Islet of Langerhans (tissue), 1 donor: ENCODE measurements around the gene FAT2.

Source experiments
- FAIRE-seq: peaks from one replicate; lab custom pipeline; 2011; peaks lifted over from hg19 to GRCh38; lab: Jason Lieb, UNC

The FAT2 gene

DNA sequence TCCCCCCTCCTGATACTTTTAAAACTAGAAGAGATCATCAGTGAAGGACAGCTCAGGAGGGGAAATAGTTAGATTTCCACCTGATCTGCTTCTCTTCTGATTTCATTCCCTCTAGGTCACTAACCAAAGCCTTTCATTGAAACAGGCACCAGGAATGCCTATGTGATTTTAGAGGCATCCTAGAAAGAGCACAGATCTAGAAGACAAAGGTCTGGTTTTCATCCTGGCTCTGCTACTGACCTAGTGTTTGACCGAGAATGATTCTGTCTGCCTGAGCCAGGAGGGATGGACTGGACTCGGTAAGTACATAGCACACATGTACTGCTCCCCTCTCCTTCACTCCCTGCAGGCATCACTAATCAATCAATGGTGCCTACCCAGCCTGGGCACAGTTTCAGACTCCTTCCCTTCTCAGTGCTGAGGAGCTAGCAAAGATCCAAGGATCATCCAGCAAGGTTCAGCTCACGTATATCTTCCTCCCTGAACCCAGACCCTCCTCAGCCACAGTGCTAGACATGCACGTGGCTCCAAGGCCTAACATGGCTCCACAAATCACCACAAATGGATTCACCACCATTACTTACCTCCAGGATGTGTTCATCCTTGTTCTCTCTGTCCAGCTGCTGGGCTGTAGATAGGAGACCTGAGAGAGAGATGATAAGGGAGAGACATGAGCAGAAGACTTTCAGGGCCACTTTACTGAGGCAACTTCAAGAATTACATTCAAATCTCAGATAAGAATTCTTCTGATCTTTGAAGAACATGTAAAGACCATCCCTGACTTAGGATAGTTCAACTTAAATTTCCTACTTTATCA, 35.2 kb downstream of the FAT2 start:
- no peak for FAIRE-seq

DNA sequence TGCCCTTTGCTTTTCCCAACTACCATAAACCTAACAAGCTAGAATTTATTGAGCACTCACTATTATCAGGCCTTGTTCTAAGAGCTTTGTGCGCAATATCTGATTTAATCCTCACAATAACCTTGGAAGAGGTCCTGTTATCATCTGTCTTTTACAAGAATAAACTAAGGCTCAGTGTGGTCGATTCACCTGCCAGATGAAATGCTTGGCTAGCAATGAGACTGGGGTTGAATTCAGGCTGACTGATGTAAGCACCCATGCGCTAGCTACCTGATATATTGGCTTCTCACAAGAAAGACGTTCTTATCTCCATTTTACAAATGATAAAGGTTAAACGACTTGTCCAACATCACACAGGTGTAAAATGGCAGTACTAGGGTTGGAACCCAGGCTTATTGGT, 37.4 kb downstream of the FAT2 start:
- no peak for FAIRE-seq

DNA sequence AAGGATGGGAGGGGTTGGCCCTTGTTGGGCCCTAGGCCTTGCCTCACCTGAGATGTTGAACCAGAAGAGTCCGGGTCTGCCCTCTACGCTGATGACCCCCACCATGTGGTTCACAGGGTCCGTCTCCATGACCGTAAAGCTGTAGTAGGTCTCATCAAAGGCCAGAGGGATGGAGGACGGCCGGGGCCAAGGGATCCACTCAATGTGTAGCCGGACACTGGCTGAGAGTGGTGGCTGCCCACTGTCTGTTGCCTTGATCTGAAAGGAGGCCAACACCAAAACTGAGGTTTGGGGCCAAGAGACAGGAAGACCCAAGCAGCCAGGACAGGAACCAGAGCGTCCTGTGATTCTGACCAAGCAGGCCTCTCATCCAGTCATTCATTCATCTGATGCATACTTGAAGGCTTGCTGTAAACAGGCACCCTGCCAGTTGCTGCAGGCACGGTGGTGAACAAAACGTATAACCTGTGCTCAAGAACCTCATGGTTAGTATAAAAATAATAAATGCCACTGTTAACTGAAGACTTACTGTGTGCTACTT, 37.9 kb downstream of the FAT2 start:
- no peak for FAIRE-seq

DNA sequence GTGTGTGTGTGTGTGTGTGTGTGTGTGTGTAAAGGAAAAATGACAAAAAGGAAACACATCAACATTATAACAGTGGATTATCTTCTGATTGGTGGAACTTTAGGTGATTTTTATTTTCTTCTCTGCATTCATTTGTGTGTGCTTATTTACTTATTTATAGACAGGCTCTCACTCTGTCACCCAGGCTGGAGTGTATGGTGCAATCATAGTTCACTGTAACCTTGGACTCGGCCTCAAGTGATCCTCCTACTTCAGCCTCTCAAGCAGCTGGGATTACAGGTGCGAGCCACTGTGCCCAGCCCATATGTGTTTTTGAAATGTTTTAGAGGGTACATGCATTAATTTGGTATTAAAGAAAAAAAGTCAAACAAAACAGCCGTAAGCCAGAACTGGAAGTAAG, 39.1 kb downstream of the FAT2 start:
- FAIRE-seq: no peak

DNA sequence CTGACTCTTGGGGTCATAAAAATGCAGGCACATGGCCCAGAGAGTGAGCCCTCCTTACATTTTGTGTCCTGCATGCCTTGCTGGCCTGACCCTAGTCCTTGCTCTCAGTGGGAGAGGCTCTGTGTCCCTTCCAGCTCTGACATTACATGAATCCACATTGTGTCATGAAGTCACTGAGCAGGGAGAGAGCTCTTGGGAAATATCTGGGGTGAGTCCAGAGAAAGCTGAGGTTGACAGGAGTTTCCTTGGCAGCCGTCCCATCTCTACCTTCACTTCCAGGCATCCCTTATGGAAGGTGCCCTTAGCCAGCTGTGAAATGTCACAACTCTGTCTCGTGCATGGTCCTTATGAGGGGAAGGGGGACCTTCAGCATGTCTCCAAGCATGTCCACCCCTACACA, 41.0 kb downstream of the FAT2 start:
- no peak for FAIRE-seq

DNA sequence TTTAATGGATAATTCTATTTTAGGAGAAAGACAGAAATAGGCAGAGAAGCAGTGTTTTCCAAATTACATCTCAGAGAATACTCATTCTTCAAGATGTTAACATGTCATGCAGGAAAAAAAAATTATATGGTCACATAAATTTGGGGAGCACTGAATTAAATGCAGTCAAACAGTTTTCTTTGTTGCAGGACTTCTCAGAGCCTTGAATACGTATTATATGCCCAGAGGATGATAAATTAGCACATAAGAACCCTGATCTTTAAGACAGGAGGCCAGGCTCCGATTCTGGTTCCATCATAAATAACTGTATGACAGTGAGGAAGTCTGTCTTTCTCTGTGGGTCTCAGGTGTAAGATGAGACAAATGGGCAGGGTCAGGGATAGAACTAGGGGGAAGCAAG, 41.4 kb downstream of the FAT2 start:
- no peak for FAIRE-seq

DNA sequence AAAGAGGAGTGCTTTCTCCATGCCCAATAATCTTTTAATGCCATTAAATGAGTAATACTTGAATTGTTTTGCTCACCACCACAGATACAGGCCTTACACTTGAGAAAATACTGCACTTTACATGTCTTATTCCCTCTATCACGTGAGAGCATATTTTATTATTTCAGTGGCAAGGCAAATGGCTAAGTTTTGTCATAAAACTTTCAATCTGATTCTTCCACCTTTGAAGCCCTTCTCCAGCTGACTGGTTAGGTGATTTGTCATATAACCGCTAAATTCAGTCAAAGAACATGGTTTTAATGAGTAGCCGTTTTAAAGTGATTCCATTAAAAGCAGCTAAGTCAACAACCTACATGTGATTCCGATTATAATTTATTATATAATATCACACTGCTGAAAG, 43.8 kb downstream of the FAT2 start:
- FAIRE-seq: no peak

DNA sequence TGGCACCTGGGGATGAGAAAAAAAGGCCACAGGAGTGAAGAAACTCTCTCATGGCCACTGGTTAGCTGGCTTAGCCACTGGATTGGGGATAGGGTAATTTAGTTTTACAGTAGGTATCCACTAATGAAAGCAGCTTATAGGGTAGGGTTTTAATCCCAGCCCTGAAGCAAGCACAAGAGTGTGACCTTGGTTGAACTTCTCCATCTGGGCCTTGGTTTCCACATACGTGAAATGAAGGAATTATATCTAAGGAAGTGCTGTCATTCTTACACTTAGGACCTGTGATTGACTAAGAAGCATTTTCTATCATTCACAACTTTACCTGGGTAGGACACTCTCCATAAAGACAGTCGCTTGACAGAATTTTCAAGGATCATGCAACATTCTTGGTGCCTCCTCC, 49.6 kb downstream of the FAT2 start:
- no peak for FAIRE-seq
